Ramos (cell line): ENCODE measurements around the gene PLPP7.
"Not testable (repeated sequence)": the region's sequence is repeated elsewhere in the genome, so short reads cannot be mapped to it uniquely, and the experiment has no call there.

ENCODE experiments used
- in situ Hi-C: fragments of 300-500 bp; cut with MboI; formaldehyde crosslinking; loops from one replicate; pipeline ENCODE4 v1.14.3; 2022; ENCODE audit warnings: low sequenced_read_pairs; ENCODE audit not compliant: unreplicated experiment

PLPP7 gene

GRCh38 chr9:131349881-131350563 lies 60.5 kb downstream of the PLPP7 start:
- in situ Hi-C loops, result no loop called here

- in situ Hi-C loops, result not testable (repeated sequence)
Observed at GRCh38 chr9:131356479-131356878, 67.0 kb downstream of the PLPP7 start.

DNA sequence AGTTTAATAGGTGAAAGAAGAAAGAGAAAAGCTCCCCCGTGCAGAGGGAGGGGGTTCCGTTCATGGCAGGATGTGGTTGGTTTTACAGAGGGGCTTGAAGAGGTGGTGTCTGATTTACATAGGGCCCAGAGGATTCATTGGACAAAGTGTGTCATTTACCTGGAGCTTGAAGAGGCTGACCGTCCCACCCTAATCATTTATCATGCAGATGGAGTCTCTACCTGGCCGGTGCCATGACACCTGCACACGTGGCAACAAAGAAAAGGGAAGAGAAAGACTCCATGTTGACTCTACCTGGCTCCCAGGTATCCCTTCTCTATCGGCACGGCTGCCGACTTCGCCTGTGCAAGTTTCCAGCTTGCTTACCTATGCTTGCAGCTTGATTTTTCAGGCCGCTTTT lies 69.0 kb downstream of the PLPP7 start:
- in situ Hi-C loops, result no loop called here
